Calu3 (cell line): ENCODE data around the gene RXRA. TPM values are rescaled to one million over a fixed set of nuclear protein-coding genes. Genes with fewer than 3 reads are reported as not detected.

Experiments used
- BruUV-seq: library from RNA; stranded (reverse); fragments of 400-500 nt; replicated peaks from 2 replicates; lab custom pipeline; 2021; lab: Mats Ljungman, UMichigan
- CTCF ChIA-PET: fragments of 300-600 bp; sonication (Branson Sonifier 250); formaldehyde crosslinking; loops from one replicate; lab custom pipeline; 2022; ENCODE audit warnings: antibody characterized with exemption; lab: Charles Lee
- DNase-seq: peaks from one replicate; pipeline ENCODE4 v3.0.0; 2022
- H3K27ac Mint-ChIP-seq: one replicate; pipeline ENCODE4 v1.8.0; 2022; ENCODE audit warnings: mixed read lengths; ENCODE audit not compliant: unreplicated experiment
- H3K27me3 Mint-ChIP-seq: one replicate; pipeline ENCODE4 v1.8.0; 2022; ENCODE audit warnings: mixed read lengths; ENCODE audit not compliant: unreplicated experiment
- H3K36me3 Mint-ChIP-seq: one replicate; pipeline ENCODE4 v1.8.0; 2022; ENCODE audit warnings: mild to moderate bottlenecking, moderate library complexity, mixed read lengths; ENCODE audit not compliant: insufficient read depth, unreplicated experiment
- H3K4me1 Mint-ChIP-seq: one replicate; pipeline ENCODE4 v1.8.0; 2022; ENCODE audit warnings: mild to moderate bottlenecking, low read depth, mixed read lengths; ENCODE audit not compliant: unreplicated experiment
- H3K4me3 Mint-ChIP-seq: one replicate; pipeline ENCODE4 v1.8.0; 2022; ENCODE audit warnings: mild to moderate bottlenecking, low read depth, moderate library complexity, mixed read lengths; ENCODE audit not compliant: unreplicated experiment
- H3K9me3 Mint-ChIP-seq: one replicate; pipeline ENCODE4 v1.8.0; 2022; ENCODE audit warnings: low read depth, mixed read lengths; ENCODE audit not compliant: unreplicated experiment
- CTCF ChIP-seq: fragments of 200-600 bp; IDR thresholded peaks from one replicate; pipeline ENCODE4 v1.8.0; 2022; ENCODE audit warnings: antibody characterized with exemption; ENCODE audit not compliant: unreplicated experiment
- intact Hi-C: fragments of 100-400 bp; cut with micrococcal nuclease; formaldehyde crosslinking; loops from one replicate; pipeline ENCODE4 v1.10.0; 2022; ENCODE audit not compliant: unreplicated experiment
- total RNA-seq: library from RNA; stranded (reverse); gene quantifications from 2 replicates; pipeline ENCODE4 v1.2.3, GENCODE V29; 2022

The RXRA gene
- total RNA-seq, 1 experiment from 2014 or later, result 15.0 TPM

GRCh38 chr9:134318941-134319305 is 7.3 kb upstream of the RXRA start:
- no peak overlapping the region for H3K27ac Mint-ChIP-seq
- no peak overlapping the region for H3K4me3 Mint-ChIP-seq
- H3K9me3 Mint-ChIP-seq, result no peaks in the 10 kb centered on the region
- peaks cover 19% of the 10 kb centered on the region for H3K27me3 Mint-ChIP-seq
- H3K4me1 Mint-ChIP-seq, result no peaks in the 10 kb centered on the region
- CTCF ChIA-PET, result no interaction called here
- H3K36me3 Mint-ChIP-seq, result no peaks in the 10 kb centered on the region
- no peak for DNase-seq
- intact Hi-C loops, result no loop called here
- BruUV-seq, result no TSS peak
- TF ChIP-seq CTCF, result no peak

- no peaks in the 10 kb centered on the region for H3K9me3 Mint-ChIP-seq
- H3K27ac Mint-ChIP-seq, result no peak overlapping the region
- intact Hi-C loops, result loop anchor here (10.0 kb wide), 1 partner anchor 115 kb away; no protein-coding TSS in a partner anchor
- H3K4me1 Mint-ChIP-seq, result no peaks in the 10 kb centered on the region
- no peak for TF ChIP-seq CTCF
- CTCF ChIA-PET, result no interaction called here
- no peak overlapping the region for H3K4me3 Mint-ChIP-seq
- peaks cover 17% of the 10 kb centered on the region for H3K27me3 Mint-ChIP-seq
- no TSS peak for BruUV-seq
- no peak for DNase-seq
- no peaks in the 10 kb centered on the region for H3K36me3 Mint-ChIP-seq
Observed at GRCh38 chr9:134319306-134320125, 6.7 kb upstream of the RXRA start.

- DNase-seq, result no peak
- CTCF ChIA-PET, result no interaction called here
- no peak for TF ChIP-seq CTCF
- Mint-ChIP-seq H3K27me3 (peaks cover 17% of the 10 kb centered on the region), H3K4me3 (no peak overlapping the region), H3K27ac (no peak overlapping the region), H3K9me3 (no peaks in the 10 kb centered on the region), H3K36me3 (peaks cover 6% of the 10 kb centered on the region), H3K4me1 (no peaks in the 10 kb centered on the region)
- intact Hi-C loops, result loop anchor here (10.0 kb wide), 1 partner anchor 115 kb away; no protein-coding TSS in a partner anchor
- no TSS peak for BruUV-seq
Observed at GRCh38 chr9:134320126-134320867, 6.0 kb upstream of the RXRA start.

- Mint-ChIP-seq H3K4me3 (no peak overlapping the region), H3K27ac (no peak overlapping the region), H3K4me1 (no peaks in the 10 kb centered on the region), H3K36me3 (peaks cover 6% of the 10 kb centered on the region), H3K27me3 (peaks cover 17% of the 10 kb centered on the region), H3K9me3 (no peaks in the 10 kb centered on the region)
- CTCF ChIA-PET, result no interaction called here
- no TSS peak for BruUV-seq
- no peak for DNase-seq
- intact Hi-C loops, result loop anchor here (10.0 kb wide), 1 partner anchor 114 kb away; no protein-coding TSS in a partner anchor
- TF ChIP-seq CTCF, result no peak
Observed at GRCh38 chr9:134320868-134321471, 5.3 kb upstream of the RXRA start.
